ENCODE measurements around the gene RAB31.

RAB31 gene

DNA sequence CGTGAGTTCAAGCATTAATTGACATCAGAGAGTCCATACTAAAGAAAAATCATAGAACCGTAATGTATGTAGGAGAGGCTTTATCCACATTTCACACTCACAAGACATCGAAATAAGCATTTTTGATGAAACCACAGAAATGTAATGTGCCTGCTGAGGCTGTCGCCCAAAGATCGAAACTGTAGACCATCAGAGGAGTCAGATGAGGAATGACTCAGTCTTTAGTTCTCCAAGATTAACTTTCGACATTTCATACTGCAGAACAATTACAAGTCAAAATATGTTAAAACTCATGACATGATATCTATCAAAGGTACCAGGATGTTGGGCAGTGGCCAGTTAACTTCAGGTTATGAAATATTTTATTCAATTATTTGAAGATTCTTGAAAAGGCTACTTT is 79.6 kb downstream of the RAB31 start:
- no peak for DNase-seq (ENCODE audit: low read depth in 2 of 3, low spot score in 1 of 3)

DNA sequence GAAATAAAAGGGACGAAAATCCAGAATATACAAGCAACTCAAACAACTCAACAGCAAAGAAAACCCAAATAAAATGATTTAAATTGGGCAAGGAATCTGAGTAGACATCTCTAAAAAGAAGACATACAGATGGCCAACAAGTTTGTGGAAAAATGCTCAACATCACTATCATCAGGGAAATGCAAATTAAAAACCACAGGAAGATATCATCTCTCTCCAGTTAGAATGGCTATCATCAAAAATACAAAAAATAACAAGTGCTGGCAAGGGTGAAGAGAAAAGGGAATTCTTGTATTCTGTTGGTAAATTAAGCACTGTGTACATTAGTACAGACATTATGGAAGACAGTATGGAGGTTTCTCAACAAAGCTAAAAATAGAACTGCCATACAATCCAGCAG is 80.0 kb downstream of the RAB31 start:
- DNase-seq (ENCODE audit: low read depth in 2 of 3, low spot score in 1 of 3) = no peak

DNA sequence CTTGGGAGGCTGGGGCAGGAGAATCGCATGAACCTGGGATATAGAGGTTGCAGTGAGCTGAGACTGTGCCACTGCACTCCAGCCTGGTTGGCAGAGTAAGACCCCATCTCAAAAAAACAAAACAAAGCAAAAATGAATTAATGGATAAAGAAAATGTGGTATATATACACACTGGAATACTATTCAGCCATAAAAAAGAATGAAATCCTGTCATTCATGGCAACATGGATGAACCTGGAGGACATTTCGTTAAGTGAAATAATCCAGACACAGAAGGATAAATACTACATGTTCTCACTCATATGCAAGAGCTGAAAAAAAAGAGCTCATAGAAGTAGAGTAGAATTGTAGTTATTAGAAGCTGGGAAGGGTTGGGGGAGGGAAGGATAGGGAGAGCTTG is 80.8 kb downstream of the RAB31 start:
- no peak for DNase-seq (ENCODE audit: low read depth in 2 of 3, low spot score in 1 of 3)

DNA sequence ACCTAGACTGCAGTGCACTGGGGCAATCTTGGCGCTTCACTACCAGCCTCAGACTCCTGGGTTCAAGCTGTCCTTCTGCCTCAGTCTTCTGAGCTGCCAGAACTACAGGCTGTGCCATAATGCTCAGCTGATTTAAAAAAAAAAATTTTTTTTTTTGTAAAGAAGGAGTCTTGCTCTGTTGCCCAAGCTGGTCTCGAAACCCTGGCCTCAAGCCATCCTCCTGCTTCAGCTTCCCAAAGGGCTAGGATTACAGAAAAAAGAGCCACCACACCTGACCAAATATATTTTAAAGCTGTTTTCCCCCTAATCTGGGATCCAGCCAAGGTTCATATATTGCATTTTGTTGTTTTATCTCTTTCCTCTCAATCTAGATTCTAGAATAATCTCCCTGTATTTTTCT is 82.2 kb downstream of the RAB31 start:
- no peak for DNase-seq (ENCODE audit: low read depth in 2 of 3, low spot score in 1 of 3)

DNA sequence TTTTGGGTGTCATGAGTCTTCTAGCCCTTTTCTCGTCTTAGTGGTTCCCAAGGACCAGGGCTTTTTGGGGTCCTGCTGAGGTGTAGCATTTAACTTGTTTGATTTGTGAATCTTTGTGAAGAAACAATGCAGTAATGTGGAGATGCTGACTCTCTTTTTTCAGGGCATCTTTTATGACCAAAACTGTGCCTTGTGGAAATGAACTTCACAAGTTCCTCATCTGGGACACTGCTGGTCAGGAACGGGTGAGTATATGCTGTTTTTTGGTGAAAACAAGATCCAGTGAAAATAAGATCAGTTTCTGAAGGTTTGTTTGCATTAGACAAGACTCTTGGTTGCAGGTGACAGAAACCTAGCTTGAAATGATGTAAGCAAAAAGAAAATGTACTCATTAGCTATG is 83.9 kb downstream of the RAB31 start:
- DNase-seq (ENCODE audit: low read depth in 2 of 3, low spot score in 1 of 3) = no peak

DNA sequence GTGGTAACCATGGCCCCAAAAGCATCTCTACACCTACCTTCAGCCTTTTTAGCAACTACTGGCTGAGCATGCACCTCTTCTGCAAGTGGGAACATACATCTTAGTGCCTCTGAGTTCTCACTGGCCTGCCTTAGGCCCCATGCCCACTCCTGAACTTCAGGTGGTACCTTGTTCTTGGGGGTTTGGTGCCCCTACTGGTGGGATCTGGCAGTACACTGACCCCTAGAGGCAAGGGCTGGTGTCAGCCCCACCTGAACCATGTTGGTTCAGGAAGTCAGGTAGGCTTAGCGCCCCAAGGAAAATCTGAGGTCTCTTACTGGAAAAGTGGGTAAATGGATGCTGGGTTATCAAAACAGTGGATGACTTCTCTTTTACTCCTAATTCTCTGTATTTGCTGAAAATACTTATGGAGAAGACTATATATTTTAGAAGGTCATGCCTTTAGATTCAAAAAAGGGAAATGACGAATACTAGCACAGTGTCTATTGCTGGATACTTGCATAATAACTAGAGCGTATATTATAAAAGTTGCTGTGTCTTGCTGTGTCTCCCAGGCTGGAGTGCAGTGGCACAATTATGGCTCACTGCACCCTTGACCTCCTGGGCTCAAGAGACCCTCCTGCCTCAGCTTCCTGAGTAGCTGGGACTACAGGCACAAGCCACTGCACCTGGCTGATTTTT is 84.6 kb downstream of the RAB31 start:
- peak; percentile 6 to 21 (median 7) for DNase-seq (ENCODE audit: low read depth in 2 of 3, low spot score in 1 of 3)

DNA sequence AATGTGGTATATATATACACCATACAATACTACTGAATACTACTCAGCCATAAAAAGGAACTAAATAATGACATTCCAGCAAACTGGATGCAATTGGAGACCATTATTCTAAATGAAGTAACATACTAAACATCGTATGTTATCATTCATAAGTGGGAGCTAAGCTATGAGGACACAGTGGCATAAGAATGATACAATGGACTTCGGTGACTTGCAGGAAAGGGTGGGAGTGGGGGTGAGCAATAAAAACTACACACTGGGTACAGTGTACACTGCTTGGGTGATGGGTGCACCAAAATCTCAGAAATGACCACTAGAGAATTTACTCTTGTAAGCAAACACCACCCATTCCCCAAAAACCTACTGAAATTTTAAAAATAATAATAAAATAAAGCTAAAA is 87.9 kb downstream of the RAB31 start:
- DNase-seq (ENCODE audit: low read depth in 2 of 3, low spot score in 1 of 3) = no peak

DNA sequence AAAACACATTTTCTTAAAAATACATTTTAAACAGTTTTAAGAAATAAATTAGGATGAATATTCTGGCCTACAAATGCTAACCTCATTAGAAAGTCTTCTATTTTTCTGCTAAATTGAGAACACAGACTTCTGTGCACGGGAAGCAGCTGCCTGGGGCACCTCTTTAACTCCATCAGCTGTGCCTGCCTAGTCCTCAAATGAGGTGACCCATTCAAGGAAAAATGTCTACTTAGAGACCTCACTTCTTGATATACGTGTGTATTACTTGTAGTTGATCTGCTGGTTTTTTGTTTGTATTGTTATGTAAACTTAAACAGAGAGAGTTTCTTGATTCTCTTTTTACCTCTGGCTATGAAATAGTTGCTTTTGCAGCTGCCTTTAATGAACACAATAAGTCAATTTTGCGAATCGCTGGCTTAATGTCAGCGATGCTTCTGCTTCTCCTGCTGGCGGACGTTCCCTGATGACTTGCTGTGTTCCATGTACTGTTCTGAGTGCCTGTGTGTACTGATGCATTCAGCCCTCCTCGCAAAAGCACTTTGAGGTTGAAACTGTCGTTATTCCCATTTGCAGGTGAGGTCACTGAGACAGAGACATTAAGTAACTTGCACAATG is 88.9 kb downstream of the RAB31 start:
- no peak for DNase-seq (ENCODE audit: low read depth in 2 of 3, low spot score in 1 of 3)

DNA sequence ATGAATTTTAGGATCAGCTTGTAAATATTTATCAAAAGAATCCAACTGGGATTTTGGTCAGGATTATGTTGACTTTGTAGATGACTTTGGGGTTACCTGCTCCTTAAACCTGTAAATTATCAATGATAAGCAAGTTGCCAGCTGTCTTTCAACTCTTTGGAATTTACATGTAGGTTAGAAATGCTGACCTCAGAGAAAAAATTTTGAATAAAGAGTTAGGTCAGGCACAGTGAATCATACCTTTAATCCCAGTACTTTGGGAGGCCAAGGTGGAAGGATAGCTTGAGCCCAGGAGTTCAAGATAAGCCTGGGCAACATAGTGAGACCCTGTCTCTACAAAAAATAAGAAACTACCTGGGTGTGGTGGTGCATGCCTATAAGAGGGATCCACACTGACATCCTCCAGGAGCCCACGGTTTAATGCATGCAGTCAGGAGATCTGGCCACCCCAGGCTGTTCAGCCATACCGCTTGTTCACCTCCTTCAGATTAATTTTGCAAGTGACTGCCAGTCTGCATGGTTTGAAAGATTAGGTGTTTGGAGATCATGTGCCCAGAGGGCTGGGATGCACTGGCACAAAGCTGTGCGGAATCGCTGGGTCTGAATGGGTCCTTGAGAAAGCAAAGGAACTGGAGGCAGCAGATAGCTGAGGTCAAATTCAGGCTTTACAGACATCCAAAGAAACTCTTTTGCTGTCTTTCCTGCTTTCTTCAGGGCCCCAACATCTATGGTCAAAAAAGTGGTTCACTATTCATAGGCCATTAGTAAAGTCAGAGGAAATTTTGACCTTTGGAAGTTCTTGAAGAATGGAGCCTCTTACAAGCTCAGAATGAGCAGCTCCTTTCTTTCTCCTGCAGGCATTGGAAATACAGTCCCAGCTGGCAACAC is 94.3 kb downstream of the RAB31 start:
- no peak for DNase-seq (ENCODE audit: low read depth in 2 of 3, low spot score in 1 of 3)

DNA sequence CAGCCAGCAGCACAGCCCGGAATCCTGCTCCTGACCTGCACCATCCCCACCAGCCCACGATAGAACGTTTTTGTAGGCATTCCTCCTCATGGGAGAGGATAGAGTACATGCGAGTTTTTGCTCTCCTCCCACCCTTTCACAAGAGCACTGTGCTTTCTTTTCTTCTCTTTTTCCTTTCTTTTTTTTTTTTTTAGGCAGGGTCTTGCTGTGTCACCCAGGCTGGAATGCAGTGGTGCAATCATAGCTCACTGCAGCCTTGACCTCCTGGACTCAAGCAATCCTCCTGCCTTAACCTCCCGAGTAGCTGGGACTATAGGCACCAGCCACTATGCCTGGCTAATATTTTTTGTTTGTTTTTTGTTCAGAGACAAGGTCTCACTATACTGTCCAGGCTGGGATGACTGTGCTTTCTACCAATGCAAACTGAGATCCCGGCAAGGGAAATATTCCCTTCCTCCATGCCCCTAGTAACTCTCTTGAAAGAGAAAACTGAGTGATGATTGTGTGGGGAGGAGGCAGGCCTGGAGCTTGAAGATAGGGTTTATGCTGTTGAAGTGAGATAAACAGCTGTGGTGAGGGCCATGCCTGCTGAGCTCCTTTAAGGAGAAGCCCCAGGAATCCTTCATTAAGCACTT is 95.1 kb downstream of the RAB31 start:
- DNase-seq (ENCODE audit: low read depth in 2 of 3, low spot score in 1 of 3) = no peak

DNA sequence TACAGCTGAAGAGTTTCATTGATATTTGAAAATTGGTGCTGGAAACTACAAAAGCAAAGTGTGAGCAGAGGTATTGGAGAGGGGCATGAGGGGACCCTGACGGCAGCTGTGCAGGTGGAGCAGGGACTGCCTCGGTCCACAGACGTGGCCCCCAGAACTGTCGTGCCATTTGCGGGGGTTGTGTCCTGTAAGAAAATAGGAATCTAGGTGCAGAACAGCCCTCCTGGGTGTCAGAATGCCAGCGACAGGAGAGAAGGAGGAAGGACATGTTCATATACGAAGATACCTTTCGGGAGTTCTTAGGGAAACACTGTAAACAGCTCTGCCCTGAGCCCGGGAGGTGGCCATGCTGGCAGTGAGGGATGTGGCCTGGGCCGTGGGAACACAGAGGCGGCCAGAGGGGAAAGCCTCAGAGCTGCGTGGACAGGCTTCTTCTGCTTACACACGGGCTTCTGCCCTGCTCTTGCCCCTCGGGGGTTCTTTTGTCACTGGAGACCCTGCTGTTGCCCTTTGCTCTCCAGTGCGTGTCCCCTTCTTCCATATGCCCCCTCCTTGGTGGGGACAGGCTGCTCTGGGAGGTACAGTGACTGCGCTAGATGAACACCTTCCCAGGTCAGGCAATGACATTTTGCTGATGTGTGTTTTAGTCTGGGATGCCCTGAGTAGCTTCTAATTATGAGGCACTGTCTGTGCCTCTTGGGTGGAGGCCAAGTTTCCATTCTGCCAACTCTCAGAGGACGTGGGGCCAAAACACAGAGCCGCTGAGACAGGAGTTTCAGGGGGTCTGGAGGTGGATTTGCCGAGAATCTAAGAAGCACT is 95.8 kb downstream of the RAB31 start:
- DNase-seq (ENCODE audit: low read depth in 2 of 3, low spot score in 1 of 3) = no peak

DNA sequence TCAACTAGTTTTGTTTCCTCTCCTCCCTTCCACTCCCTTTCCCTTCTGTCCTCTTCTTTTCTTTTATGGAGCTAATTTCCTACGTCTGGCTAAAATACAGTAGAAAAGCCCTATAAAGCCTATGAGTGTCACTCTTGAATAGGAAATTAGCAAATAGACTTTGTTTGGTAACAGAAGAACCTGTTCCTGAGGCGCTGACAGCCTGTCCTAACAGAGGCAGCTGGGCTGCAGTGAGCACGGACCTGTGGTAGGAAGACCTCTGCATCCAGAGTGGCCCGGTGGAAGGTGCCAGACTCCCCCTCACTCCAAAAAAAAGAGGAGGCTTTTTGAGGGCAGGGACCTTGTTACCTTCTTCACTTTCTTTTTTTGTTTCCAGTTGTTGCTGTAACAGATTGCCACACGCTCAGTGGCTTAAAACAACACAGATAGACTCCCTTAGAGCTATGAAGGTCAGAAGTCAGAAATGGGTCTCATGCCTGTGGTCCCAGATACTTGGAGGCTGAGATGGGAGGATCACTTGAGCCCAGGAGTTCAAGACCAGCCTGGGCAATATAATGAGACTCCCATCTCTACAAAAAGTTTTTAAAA is 96.5 kb downstream of the RAB31 start:
- no peak for DNase-seq (ENCODE audit: low read depth in 2 of 3, low spot score in 1 of 3)

DNA sequence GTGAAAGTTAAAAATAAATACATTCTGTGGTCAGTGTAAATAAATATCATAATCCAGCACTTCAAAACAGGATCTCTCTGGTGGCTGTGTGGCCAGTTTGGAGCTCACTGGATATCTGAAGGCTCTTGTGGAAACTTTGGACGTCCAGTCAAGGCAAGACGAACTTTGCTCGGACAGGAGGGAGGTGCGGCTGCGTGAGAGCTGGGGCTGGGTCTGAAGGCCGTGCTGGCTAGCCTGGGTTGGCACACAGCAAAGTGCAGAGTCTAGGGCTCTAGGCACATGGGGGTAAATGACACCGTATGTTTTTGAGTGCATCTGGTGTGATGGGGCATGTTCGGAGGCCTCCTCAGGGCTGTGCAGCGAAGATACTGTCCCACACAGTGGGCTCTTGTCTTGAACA is 98.8 kb downstream of the RAB31 start:
- DNase-seq (ENCODE audit: low read depth in 2 of 3, low spot score in 1 of 3) = no peak

DNA sequence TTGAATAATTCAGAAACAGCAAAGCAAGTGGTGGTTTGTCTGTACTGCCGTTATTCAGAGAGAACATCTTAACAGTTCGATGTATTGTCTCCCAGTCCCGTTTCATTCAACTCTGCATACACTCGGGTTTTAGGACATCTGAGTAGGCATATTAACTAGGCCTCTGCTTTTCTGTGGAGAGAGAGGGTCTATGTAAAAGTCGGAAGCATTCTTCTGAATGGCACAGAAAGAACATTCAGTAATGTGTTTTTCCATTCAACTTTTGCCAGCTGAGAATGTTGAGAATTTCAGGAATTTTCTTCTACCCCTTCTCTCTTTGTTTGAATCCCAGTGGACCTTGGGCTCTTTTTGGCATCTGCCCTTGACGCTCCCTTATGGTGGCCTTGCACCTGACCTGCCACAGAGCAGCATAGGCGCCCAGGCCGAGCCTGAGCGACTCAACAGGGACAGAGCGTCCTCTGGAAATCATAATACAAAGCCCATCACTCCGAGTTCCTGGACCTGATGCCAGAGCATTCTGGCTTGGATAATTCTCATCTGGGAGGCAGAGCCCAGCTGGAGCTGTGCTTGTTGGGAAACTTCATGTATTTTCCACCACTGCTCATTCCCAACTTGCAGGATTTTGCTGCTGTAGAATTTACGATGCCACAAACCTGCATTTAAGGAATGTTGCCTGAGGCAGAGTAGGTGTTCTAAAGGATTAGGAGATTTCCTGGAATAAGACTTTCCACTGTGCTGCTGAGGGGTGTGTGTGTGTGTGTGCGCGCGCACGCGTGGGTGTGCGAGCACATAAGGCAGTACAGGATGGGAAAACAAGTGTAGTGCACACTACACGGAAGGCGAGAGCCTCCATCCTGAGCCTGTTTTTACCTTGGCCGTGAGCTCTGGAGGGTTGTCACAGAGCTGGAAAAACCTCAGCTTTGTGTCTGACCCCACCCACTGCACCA is 100.5 kb downstream of the RAB31 start:
- no peak for DNase-seq (ENCODE audit: low read depth in 2 of 3, low spot score in 1 of 3)

DNA sequence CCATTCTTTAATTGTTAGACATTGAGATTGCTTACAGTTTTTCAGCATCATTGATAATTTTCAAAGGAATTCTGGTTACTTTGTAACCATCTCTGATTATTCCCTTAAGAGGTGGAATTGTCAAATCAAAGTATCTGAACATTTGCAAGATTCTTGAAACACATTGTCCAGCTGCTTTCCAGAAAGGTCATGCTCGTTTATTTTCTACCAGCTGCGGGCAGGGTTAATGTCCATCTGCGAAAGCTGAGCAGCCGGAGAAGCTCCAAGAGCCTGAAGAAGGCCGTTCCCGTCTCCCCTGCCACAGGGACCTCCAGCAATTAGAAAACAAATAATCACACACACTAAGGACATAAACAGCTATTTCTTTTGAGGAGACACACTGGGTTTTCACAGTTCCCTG is 101.6 kb downstream of the RAB31 start:
- DNase-seq (ENCODE audit: low read depth in 2 of 3, low spot score in 1 of 3) = no peak

DNA sequence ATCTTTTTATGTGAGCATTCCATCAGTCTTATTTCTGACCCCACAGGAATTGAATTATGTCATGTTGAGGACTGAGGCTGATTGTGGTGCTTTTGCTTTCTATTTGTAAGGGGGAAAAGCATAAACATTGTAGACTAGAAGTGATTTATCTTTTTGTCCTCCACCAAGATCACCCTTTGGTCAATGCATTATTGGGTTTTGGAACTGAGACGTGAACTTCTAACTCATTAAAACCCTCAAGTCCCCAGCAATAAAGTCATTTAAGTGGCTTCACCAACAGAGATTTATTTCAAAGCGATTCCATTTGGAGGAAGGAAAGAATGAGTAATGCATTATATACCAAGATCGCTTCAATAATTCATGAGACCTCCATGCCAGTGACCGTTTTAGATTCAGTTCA is 102.2 kb downstream of the RAB31 start:
- no peak for DNase-seq (ENCODE audit: low read depth in 2 of 3, low spot score in 1 of 3)

DNA sequence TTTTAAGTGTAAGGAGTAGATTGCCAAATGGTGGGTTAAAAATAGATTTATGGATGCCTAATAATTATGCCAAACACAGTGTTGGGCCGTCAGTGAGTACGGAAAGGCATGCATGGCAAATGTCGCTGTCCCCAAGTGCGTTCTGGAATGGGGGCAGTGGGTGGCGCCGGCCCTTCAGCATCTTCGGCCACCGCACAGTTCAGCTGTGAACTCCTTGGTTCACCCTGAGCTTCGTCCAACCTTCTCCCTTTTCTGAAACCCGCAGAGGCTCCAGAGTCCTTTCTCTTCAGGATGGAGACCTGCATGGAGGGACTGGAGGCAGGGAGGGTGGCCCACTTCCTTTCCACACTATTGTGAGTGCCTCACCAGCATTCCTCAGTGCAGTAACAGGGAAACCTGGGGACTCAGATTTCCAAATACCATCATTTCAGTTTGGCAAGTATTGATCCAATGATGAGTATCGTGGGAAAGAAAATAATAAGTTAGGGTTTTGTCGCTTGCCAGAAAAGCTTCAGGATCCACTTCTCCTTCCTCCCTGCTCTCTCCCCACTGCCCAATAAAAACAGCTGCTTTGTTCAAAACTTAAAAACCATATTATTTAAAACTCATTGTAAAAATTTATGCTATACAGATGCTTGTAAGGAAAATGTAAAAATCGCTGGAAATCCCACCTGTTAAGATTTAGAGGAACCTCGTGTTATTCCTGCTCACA is 103.0 kb downstream of the RAB31 start:
- no peak for DNase-seq (ENCODE audit: low read depth in 2 of 3, low spot score in 1 of 3)

DNA sequence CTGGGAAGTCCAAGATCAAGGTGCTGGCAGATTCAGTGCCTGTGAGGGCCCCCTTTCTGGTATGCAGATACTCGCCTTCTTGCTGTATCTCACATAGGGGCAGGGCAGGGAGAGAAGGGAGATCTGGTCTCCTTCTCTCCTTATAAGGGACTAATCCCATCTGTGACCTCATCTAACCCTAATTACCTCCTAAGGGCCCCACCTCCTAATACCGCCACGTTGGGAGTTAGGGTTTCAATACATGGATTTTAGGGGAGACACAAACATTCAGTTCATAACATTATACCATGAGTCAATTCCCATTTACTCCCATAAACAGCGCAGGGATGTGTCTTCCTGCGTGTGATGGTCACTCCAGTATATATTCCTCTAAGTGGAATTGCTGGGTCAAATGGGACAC is 103.9 kb downstream of the RAB31 start:
- DNase-seq (ENCODE audit: low read depth in 2 of 3, low spot score in 1 of 3) = no peak

DNA sequence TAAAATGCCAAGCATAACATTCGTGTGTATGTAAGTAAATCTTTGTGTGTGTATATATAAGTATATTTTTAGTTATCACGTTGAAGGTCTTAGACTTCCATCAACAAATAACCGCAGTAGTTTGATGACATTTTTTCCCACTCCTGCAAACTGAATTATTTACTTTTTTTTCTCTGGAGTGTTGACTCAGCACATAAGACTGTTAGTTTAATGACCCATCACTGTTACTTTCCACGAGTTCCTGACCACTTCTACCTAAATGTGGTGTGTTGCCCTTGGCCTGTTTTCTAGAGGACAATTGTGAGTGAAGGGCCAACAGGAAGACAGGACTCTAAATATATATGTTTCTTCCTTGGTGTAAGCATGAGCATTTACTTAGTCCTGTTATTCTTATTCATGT is 106.3 kb downstream of the RAB31 start:
- no peak for DNase-seq (ENCODE audit: low read depth in 2 of 3, low spot score in 1 of 3)

All from stimulated activated CD4-positive, alpha-beta T cell treated with anti-CD3 and anti-CD28 coated beads, Interleukin-12 subunit alpha, Interleukin-12 subunit beta, amount 100 ng/mL, for 48 hours (primary cell).